Measurements from ENCODE around the gene TERB1.

DNA sequence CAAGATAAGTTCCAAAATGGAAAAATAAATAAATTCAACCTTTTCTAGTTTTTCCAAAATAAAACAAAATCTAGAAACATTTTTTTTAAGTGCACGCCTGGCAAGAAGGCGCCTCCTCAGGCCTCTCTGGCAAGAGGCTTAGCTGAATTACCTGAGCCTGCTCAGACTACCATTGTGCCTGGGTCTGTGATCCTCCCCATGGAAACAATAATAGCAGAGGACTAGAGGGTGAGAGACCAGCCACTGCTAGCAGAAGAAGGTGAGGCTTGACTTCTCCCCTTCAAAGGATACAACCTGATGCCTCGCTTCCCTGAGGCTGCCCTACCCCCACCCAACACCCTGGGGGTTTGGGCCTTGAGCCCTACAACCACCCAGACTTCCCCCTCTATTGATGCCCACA lies 14.8 kb downstream of the TERB1 start:
- TF ChIP-seq, protein P1, sequence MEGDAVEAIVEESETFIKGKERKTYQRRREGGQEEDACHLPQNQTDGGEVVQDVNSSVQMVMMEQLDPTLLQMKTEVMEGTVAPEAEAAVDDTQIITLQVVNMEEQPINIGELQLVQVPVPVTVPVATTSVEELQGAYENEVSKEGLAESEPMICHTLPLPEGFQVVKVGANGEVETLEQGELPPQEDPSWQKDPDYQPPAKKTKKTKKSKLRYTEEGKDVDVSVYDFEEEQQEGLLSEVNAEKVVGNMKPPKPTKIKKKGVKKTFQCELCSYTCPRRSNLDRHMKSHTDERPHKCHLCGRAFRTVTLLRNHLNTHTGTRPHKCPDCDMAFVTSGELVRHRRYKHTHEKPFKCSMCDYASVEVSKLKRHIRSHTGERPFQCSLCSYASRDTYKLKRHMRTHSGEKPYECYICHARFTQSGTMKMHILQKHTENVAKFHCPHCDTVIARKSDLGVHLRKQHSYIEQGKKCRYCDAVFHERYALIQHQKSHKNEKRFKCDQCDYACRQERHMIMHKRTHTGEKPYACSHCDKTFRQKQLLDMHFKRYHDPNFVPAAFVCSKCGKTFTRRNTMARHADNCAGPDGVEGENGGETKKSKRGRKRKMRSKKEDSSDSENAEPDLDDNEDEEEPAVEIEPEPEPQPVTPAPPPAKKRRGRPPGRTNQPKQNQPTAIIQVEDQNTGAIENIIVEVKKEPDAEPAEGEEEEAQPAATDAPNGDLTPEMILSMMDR (IDR thresholded peaks at IDR 0.05), result no peak
- no peak for TF ChIP-seq RAD21 (IDR thresholded peaks at IDR 0.05; ENCODE audit: low read length)
- no peak for TF ChIP-seq POLR2AphosphoS5 (IDR thresholded peaks at IDR 0.05; ENCODE audit: low read depth, low read length)
- TF ChIP-seq ELF1 (IDR thresholded peaks at IDR 0.05), result no peak
- no peak for TF ChIP-seq RFX5 (IDR thresholded peaks at IDR 0.05; ENCODE audit: low read length)
- TF ChIP-seq SIN3A (IDR thresholded peaks at IDR 0.05; ENCODE audit: borderline replicate concordance, low read depth, low read length), result no peak
- no peak for TF ChIP-seq EP300 (IDR thresholded peaks at IDR 0.05; ENCODE audit: borderline replicate concordance in 1 of 2, low read depth in 1 of 2, low read length in 1 of 2)
- TF ChIP-seq YY1 (IDR thresholded peaks at IDR 0.05; ENCODE audit: low read depth), result no peak
- no peak for TF ChIP-seq NRF1 (IDR thresholded peaks at IDR 0.05; ENCODE audit: low read depth, low read length)
- TF ChIP-seq, protein P2, sequence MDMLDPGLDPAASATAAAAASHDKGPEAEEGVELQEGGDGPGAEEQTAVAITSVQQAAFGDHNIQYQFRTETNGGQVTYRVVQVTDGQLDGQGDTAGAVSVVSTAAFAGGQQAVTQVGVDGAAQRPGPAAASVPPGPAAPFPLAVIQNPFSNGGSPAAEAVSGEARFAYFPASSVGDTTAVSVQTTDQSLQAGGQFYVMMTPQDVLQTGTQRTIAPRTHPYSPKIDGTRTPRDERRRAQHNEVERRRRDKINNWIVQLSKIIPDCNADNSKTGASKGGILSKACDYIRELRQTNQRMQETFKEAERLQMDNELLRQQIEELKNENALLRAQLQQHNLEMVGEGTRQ (IDR thresholded peaks at IDR 0.05; ENCODE audit: borderline replicate concordance, low read depth, low read length), result no peak
- TF ChIP-seq, protein P3, sequence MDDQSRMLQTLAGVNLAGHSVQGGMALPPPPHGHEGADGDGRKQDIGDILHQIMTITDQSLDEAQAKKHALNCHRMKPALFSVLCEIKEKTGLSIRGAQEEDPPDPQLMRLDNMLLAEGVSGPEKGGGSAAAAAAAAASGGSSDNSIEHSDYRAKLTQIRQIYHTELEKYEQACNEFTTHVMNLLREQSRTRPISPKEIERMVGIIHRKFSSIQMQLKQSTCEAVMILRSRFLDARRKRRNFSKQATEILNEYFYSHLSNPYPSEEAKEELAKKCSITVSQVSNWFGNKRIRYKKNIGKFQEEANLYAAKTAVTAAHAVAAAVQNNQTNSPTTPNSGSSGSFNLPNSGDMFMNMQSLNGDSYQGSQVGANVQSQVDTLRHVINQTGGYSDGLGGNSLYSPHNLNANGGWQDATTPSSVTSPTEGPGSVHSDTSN (IDR thresholded peaks at IDR 0.05), result no peak
- TF ChIP-seq EZH2phosphoT487 (IDR thresholded peaks at IDR 0.05; ENCODE audit: borderline replicate concordance, low read depth), result no peak
- TF ChIP-seq TAF1 (IDR thresholded peaks at IDR 0.05; ENCODE audit: borderline replicate concordance, low read depth, low read length), result no peak
- TF ChIP-seq, protein P4, sequence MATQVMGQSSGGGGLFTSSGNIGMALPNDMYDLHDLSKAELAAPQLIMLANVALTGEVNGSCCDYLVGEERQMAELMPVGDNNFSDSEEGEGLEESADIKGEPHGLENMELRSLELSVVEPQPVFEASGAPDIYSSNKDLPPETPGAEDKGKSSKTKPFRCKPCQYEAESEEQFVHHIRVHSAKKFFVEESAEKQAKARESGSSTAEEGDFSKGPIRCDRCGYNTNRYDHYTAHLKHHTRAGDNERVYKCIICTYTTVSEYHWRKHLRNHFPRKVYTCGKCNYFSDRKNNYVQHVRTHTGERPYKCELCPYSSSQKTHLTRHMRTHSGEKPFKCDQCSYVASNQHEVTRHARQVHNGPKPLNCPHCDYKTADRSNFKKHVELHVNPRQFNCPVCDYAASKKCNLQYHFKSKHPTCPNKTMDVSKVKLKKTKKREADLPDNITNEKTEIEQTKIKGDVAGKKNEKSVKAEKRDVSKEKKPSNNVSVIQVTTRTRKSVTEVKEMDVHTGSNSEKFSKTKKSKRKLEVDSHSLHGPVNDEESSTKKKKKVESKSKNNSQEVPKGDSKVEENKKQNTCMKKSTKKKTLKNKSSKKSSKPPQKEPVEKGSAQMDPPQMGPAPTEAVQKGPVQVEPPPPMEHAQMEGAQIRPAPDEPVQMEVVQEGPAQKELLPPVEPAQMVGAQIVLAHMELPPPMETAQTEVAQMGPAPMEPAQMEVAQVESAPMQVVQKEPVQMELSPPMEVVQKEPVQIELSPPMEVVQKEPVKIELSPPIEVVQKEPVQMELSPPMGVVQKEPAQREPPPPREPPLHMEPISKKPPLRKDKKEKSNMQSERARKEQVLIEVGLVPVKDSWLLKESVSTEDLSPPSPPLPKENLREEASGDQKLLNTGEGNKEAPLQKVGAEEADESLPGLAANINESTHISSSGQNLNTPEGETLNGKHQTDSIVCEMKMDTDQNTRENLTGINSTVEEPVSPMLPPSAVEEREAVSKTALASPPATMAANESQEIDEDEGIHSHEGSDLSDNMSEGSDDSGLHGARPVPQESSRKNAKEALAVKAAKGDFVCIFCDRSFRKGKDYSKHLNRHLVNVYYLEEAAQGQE (IDR thresholded peaks at IDR 0.05; ENCODE audit: low read depth, low read length), result no peak
